ENCODE data around the gene NADK.

NADK gene

GRCh38 chr1:1756661-1757421 is 21.4 kb downstream of the NADK start:
- Histone ChIP-seq H3K27ac (no peak overlapping the region), H3K4me3 (ENCODE audit: low read depth, low read length) (no peak overlapping the region), H3K36me3 (replicated peaks) (peaks cover 73% of the 10 kb centered on the region), H3K27me3 (replicated peaks) (no peaks in the 10 kb centered on the region)
- in situ Hi-C loops (cut with HindIII; ENCODE audit: low pct_ligation_motif_present, low sequenced_read_pairs), result no loop called here
- no peak for DNase-seq
- no peak for TF ChIP-seq CTCF (IDR thresholded peaks at IDR 0.05; ENCODE audit: low read depth, low read length, missing control alignments)

GRCh38 chr1:1755852-1756251 is 22.4 kb downstream of the NADK start:
- DNase-seq, result no peak
- TF ChIP-seq CTCF (IDR thresholded peaks at IDR 0.05; ENCODE audit: low read depth, low read length, missing control alignments), result no peak
- no peaks in the 10 kb centered on the region for H3K27me3 ChIP-seq (replicated peaks)
- peaks cover 63% of the 10 kb centered on the region for H3K36me3 ChIP-seq (replicated peaks)
- H3K4me3 ChIP-seq (ENCODE audit: low read depth, low read length), result no peak overlapping the region
- H3K27ac ChIP-seq, result no peak overlapping the region
- in situ Hi-C loops (cut with HindIII; ENCODE audit: low pct_ligation_motif_present, low sequenced_read_pairs), result no loop called here

- in situ Hi-C loops (cut with HindIII; ENCODE audit: low pct_ligation_motif_present, low sequenced_read_pairs), result no loop called here
- Histone ChIP-seq H3K27me3 (replicated peaks) (no peaks in the 10 kb centered on the region), H3K36me3 (replicated peaks) (peaks cover 59% of the 10 kb centered on the region), H3K4me3 (ENCODE audit: low read depth, low read length) (no peak overlapping the region), H3K27ac (no peak overlapping the region)
- TF ChIP-seq CTCF (IDR thresholded peaks at IDR 0.05; ENCODE audit: low read depth, low read length, missing control alignments), result no peak
- no peak for DNase-seq
Observed at GRCh38 chr1:1755426-1755825, 22.8 kb downstream of the NADK start.

- H3K36me3 ChIP-seq (replicated peaks), result peaks cover 48% of the 10 kb centered on the region
- no peak for DNase-seq
- no peak overlapping the region for H3K4me3 ChIP-seq (ENCODE audit: low read depth, low read length)
- no peaks in the 10 kb centered on the region for H3K27me3 ChIP-seq (replicated peaks)
- in situ Hi-C loops (cut with HindIII; ENCODE audit: low pct_ligation_motif_present, low sequenced_read_pairs), result no loop called here
- TF ChIP-seq CTCF (IDR thresholded peaks at IDR 0.05; ENCODE audit: low read depth, low read length, missing control alignments), result no peak
- no peak overlapping the region for H3K27ac ChIP-seq
Observed at GRCh38 chr1:1754051-1754815, 24.0 kb downstream of the NADK start.

- no peaks in the 10 kb centered on the region for H3K27me3 ChIP-seq (replicated peaks)
- in situ Hi-C loops (cut with HindIII; ENCODE audit: low pct_ligation_motif_present, low sequenced_read_pairs), result no loop called here
- peaks cover 42% of the 10 kb centered on the region for H3K36me3 ChIP-seq (replicated peaks)
- no peak for DNase-seq
- H3K4me3 ChIP-seq (ENCODE audit: low read depth, low read length), result no peak overlapping the region
- TF ChIP-seq CTCF (IDR thresholded peaks at IDR 0.05; ENCODE audit: low read depth, low read length, missing control alignments), result no peak
- H3K27ac ChIP-seq, result no peak overlapping the region
Observed at GRCh38 chr1:1753607-1754005, 24.7 kb downstream of the NADK start.

All from brain microvascular endothelial cell (primary cell).